Measurements from ENCODE around the gene LAMC2. TPM values are rescaled to one million over a fixed set of nuclear protein-coding genes. Genes with fewer than 3 reads are reported as not detected.

Gene LAMC2
- total and polyA plus RNA-seq, 7 donors, result 0.25 to 1.3 (median 0.99) TPM

DNA sequence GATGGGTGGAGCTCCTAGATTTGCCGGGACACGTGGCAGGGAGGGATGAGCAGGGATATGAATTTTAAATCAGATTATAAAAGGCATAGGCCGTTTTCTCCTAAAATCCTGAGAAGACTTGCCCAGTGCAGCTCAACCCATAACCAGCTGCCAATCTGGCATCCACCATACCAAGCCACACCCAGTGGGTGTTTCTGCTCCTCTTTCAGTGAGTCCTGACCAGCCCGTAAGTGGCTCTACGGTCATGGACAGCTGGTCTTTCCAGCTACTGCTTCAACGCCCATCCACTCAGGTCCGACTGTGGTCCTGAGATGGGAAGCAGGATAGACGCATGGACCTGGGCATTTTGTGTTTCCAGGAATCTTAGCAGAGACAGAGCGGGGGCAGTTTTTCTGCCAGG is 107.2 kb downstream of the LAMC2 start:
- H3K9me3 ChIP-seq, result no peaks in the 10 kb centered on the region
- 67 to 83% (median 72%) methylated on average over 9 of the region's 9 CpGs for WGBS, 3 donors
- no peaks in the 10 kb centered on the region for H3K36me3 ChIP-seq (ENCODE audit: insufficient read depth in 1 of 2, low read depth in 1 of 2)
- peaks cover 3% of the 10 kb centered on the region for H3K4me1 ChIP-seq
- intact Hi-C loops (cut with DNase I), result no loop called here
- no peak overlapping the region for H3K27ac ChIP-seq
- TF ChIP-seq, protein P1, sequence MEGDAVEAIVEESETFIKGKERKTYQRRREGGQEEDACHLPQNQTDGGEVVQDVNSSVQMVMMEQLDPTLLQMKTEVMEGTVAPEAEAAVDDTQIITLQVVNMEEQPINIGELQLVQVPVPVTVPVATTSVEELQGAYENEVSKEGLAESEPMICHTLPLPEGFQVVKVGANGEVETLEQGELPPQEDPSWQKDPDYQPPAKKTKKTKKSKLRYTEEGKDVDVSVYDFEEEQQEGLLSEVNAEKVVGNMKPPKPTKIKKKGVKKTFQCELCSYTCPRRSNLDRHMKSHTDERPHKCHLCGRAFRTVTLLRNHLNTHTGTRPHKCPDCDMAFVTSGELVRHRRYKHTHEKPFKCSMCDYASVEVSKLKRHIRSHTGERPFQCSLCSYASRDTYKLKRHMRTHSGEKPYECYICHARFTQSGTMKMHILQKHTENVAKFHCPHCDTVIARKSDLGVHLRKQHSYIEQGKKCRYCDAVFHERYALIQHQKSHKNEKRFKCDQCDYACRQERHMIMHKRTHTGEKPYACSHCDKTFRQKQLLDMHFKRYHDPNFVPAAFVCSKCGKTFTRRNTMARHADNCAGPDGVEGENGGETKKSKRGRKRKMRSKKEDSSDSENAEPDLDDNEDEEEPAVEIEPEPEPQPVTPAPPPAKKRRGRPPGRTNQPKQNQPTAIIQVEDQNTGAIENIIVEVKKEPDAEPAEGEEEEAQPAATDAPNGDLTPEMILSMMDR (IDR thresholded peaks at IDR 0.05), result no peak
- H3K4me3 ChIP-seq, result no peak overlapping the region
- no peak for DNase-seq
- ATAC-seq, result no peak
- H3K27me3 ChIP-seq (ENCODE audit: insufficient read depth in 3 of 3, low read length in 2 of 3), result no peaks in the 10 kb centered on the region

DNA sequence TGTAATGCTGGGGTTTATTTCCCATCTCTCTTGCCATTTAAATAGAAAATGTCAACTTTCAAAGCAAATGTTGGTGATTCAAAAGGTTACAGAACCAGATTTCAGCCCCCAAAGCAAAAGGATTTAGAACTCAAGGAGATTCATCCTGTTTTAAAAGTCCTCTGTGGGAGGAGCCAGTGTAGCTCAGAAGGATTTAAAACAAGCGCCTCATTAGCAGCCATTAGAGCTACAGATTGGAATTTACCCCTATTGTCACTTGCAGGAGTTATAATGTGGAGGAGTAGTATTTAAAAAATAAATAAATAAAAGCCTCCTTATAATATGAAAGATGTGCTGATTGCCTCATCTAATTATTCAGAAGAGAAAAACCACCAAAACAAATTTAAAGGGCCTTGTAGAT is 107.8 kb downstream of the LAMC2 start:
- no peak overlapping the region for H3K27ac ChIP-seq
- H3K36me3 ChIP-seq (ENCODE audit: insufficient read depth in 1 of 2, low read depth in 1 of 2), result no peaks in the 10 kb centered on the region
- H3K4me1 ChIP-seq, result no peaks in the 10 kb centered on the region
- WGBS, 3 donors, result 92 to 100% (median 100%) methylated on average over 1 of the region's 1 CpG
- ATAC-seq (no peak), DNase-seq (no peak)
- intact Hi-C loops (cut with DNase I), result no loop called here
- H3K9me3 ChIP-seq, result no peaks in the 10 kb centered on the region
- TF ChIP-seq, protein P1 (IDR thresholded peaks at IDR 0.05), result no peak
- no peaks in the 10 kb centered on the region for H3K27me3 ChIP-seq (ENCODE audit: insufficient read depth in 3 of 3, low read length in 2 of 3)
- H3K4me3 ChIP-seq, result no peak overlapping the region

Other genes with a start within 250 kb of the LAMC2 start
- not detected for gene SHCBP1L, start 233.1 kb upstream of the LAMC2 start, total RNA-seq
- not detected for gene SHCBP1L, start 233.1 kb upstream of the LAMC2 start, polyA plus RNA-seq
- gene LAMC1, start 162.8 kb upstream of the LAMC2 start, total RNA-seq, result 10 to 100 TPM; 71.4 to 94.4 (median 80.5) TPM
- gene LAMC1, start 162.8 kb upstream of the LAMC2 start, polyA plus RNA-seq, result 10 to 100 TPM; 28.0 to 39.6 (median 30.5) TPM
- under 1 TPM; 0.30 to 0.61 (median 0.43) TPM for gene NMNAT2, start 232.1 kb downstream of the LAMC2 start, total RNA-seq
- under 1 TPM; 0.04 to 0.38 (median 0.13) TPM for gene NMNAT2, start 232.1 kb downstream of the LAMC2 start, polyA plus RNA-seq

All from psoas muscle (tissue), 8 donors.